Natural killer cell (primary cell): Measurements from ENCODE around the gene NEUROD2. TPM values are rescaled to one million over a fixed set of nuclear protein-coding genes. Genes with fewer than 3 reads are reported as not detected.

ENCODE experiments used
- ATAC-seq, 3 donors: fragments of 150-1000 bp in 2 of 3; fragments of 200-7000 bp in 1 of 3; cut with Tn5 transposase; 1 replicate in 1 of 3; 2 replicates in 2 of 3; pipeline ENCODE4 v1.10.0; 2021; ENCODE audit warnings: mild to moderate bottlenecking in 2 of 3, moderate library complexity in 2 of 3
- DNase-seq, 2 donors: peaks; one replicate each; pipeline versions ENCODE4 v3.0.0 to v3.0.0-alpha.2; 2013 to 2021; ENCODE audit warnings: mixed read lengths in 1 of 2
- H3K27ac ChIP-seq: one replicate; pipeline ENCODE4 v1.5.1; 2013; ENCODE audit warnings: mild to moderate bottlenecking, low read length
- H3K27me3 ChIP-seq: one replicate; pipeline ENCODE4 v1.6.1; 2013; ENCODE audit warnings: low read length; ENCODE audit not compliant: control insufficient read depth, insufficient read depth
- H3K36me3 ChIP-seq: one replicate; pipeline ENCODE4 v1.6.1; 2013; ENCODE audit warnings: low read length; ENCODE audit not compliant: control insufficient read depth, insufficient read depth
- H3K4me1 ChIP-seq: one replicate; pipeline ENCODE4 v1.6.1; 2013; ENCODE audit warnings: low read length; ENCODE audit not compliant: control insufficient read depth, insufficient read depth
- H3K4me3 ChIP-seq: one replicate; pipeline ENCODE4 v1.5.1; 2013; ENCODE audit warnings: low read length
- H3K9me3 ChIP-seq: one replicate; pipeline ENCODE4 v1.6.1; 2013; ENCODE audit warnings: low read length; ENCODE audit not compliant: control insufficient read depth, insufficient read depth
- H3K27ac Mint-ChIP-seq, 2 donors: one replicate each; pipeline ENCODE4 v1.8.0; 2022; ENCODE audit warnings: mild to moderate bottlenecking in 2 of 2, mixed read lengths in 2 of 2, moderate library complexity in 1 of 2
- H3K27me3 Mint-ChIP-seq, 2 donors: one replicate each; pipeline ENCODE4 v1.8.0; 2022; ENCODE audit warnings: low read depth in 2 of 2, mixed read lengths in 2 of 2
- H3K36me3 Mint-ChIP-seq: one replicate; pipeline ENCODE4 v1.8.0; 2022; ENCODE audit warnings: mixed read lengths
- H3K4me1 Mint-ChIP-seq, 2 donors: one replicate each; pipeline ENCODE4 v1.8.0; 2022; ENCODE audit warnings: mixed read lengths in 2 of 2
- H3K4me3 Mint-ChIP-seq: one replicate; pipeline ENCODE4 v1.8.0; 2022; ENCODE audit warnings: mild to moderate bottlenecking, moderate library complexity, mixed read lengths
- H3K9me3 Mint-ChIP-seq, 2 donors: one replicate each; pipeline ENCODE4 v1.8.0; 2022; ENCODE audit warnings: mixed read lengths in 2 of 2
- WGBS: methylation state at CpG from one replicate; pipeline ENCODE4 v1.1.7; 2013; ENCODE audit warnings: missing lambda C conversion rate; ENCODE audit not compliant: insufficient coverage; 5-methylcytosine and 5-hydroxymethylcytosine counted together
- intact Hi-C: fragments of 100-400 bp; cut with micrococcal nuclease; formaldehyde crosslinking; loops from one replicate; pipeline ENCODE4 v1.14.2; 2022
- total RNA-seq, 4 donors: library from RNA; stranded (reverse); fragments of 120-200 nt in 1 of 4; gene quantifications; one replicate each; pipeline versions ENCODE4 v1.2.3 to v1.2.4, GENCODE V29; 2013 to 2022
- TF ChIP-seq, protein P1 (sequence below): fragments of 200-600 bp; IDR thresholded peaks from one replicate; pipeline ENCODE4 v1.8.0; 2022; ENCODE audit warnings: antibody characterized with exemption

NEUROD2 gene
- total RNA-seq, 3 donors from 2014 or later (not counting 1 experiment from before 2014, with no cell fraction given) = not detected

DNA sequence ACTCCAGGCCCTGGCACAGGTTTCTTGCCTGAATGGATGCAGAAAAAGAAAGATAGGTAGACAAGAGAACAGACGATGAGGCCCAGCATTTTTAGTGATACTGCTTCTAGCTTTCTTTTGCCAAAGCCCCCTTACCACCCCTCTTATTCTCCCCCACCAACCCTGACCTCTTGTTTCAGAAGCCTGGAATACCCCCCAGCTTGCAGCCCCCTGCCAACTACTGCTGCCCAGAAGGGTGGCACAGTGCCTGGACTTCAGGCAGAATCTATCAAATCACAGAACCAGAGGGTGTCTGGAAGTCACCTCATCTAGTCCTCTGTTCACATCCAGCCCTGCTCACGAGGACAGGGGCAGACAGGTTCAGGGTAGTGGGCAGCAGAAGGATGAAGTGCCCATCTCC is 35.6 kb downstream of the NEUROD2 start:
- 97% methylated on average over 2 of the region's 2 CpGs for WGBS
- H3K4me1 Mint-ChIP-seq = peaks cover 4 to 5% of the 10 kb centered on the region in 2 donors
- no peak for ATAC-seq
- no peak overlapping the region for H3K4me3 ChIP-seq
- peaks cover 9% of the 10 kb centered on the region for H3K36me3 Mint-ChIP-seq
- peaks cover 6% of the 10 kb centered on the region for H3K9me3 ChIP-seq
- TF ChIP-seq, protein P1, sequence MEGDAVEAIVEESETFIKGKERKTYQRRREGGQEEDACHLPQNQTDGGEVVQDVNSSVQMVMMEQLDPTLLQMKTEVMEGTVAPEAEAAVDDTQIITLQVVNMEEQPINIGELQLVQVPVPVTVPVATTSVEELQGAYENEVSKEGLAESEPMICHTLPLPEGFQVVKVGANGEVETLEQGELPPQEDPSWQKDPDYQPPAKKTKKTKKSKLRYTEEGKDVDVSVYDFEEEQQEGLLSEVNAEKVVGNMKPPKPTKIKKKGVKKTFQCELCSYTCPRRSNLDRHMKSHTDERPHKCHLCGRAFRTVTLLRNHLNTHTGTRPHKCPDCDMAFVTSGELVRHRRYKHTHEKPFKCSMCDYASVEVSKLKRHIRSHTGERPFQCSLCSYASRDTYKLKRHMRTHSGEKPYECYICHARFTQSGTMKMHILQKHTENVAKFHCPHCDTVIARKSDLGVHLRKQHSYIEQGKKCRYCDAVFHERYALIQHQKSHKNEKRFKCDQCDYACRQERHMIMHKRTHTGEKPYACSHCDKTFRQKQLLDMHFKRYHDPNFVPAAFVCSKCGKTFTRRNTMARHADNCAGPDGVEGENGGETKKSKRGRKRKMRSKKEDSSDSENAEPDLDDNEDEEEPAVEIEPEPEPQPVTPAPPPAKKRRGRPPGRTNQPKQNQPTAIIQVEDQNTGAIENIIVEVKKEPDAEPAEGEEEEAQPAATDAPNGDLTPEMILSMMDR = no peak
- H3K27ac ChIP-seq = no peak overlapping the region
- H3K36me3 ChIP-seq = peaks cover 24% of the 10 kb centered on the region
- intact Hi-C loops = no loop called here
- no peak for DNase-seq
- H3K27me3 ChIP-seq = no peaks in the 10 kb centered on the region
- H3K4me3 Mint-ChIP-seq = peak overlapping the region; percentile 49
- H3K9me3 Mint-ChIP-seq = peaks cover 5% of the 10 kb centered on the region in 2 donors
- no peak overlapping the region for H3K27ac Mint-ChIP-seq
- H3K4me1 ChIP-seq = peaks cover 12% of the 10 kb centered on the region
- no peaks in the 10 kb centered on the region for H3K27me3 Mint-ChIP-seq

DNA sequence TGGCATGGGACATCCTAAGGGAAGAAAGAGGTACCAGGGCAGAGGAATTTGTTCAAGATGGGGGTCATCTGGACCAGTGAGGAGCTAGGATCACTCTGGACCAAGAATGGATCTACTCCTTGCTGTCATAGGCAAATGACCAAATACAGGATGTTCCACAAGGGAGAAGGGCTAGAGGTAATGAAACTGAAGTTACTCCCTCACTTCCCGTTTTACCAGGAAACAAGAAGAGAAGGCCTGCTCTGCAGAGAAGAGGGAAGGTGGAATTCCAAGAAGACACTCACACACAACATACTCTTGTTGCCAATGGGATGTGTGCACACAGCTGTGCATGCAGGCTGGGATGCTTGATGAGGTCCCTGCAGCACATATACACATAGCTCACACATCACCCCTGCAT is 38.6 kb downstream of the NEUROD2 start:
- Histone ChIP-seq H3K9me3 (peaks cover 6% of the 10 kb centered on the region), H3K36me3 (peaks cover 40% of the 10 kb centered on the region), H3K27ac (no peak overlapping the region), H3K27me3 (no peaks in the 10 kb centered on the region), H3K4me1 (peaks cover 12% of the 10 kb centered on the region), H3K4me3 (no peak overlapping the region)
- Mint-ChIP-seq H3K27me3 (no peaks in the 10 kb centered on the region), H3K36me3 (peaks cover 9% of the 10 kb centered on the region), H3K4me3 (no peak overlapping the region), H3K4me1 (peaks cover 4% of the 10 kb centered on the region in 2 donors), H3K9me3 (peaks cover 5% of the 10 kb centered on the region in 2 donors), H3K27ac (no peak overlapping the region)
- ATAC-seq (no peak), DNase-seq (no peak)
- 100% methylated on average over 1 of the region's 1 CpG for WGBS
- TF ChIP-seq, protein P1 = no peak
- intact Hi-C loops = no loop called here

DNA sequence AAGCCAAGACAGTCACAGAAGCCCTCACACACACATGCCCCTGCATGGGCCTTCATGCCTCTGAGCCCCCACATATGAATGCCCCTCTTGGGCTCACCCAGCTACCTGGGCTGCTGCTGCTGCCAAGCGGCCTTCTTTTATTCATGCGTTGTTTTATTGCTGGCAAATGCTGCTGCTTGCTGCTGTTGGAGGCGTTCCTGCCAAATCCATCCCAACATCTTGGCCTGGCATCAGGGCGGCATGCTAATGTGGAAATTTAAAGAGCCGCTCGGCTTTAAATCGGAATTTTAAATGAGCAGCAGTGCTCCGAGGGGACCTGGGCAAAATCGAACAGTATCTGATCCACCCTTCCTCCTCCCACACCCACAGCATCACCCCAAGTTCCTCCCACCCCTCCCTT is 39.0 kb downstream of the NEUROD2 start:
- Histone ChIP-seq H3K27ac (no peak overlapping the region), H3K27me3 (no peaks in the 10 kb centered on the region), H3K36me3 (peaks cover 40% of the 10 kb centered on the region), H3K4me1 (peaks cover 9% of the 10 kb centered on the region), H3K9me3 (peaks cover 6% of the 10 kb centered on the region), H3K4me3 (no peak overlapping the region)
- 98% methylated on average over 9 of the region's 9 CpGs for WGBS
- H3K27me3 Mint-ChIP-seq = no peaks in the 10 kb centered on the region
- TF ChIP-seq, protein P1 = no peak
- ATAC-seq (no peak), DNase-seq (no peak)
- H3K9me3 Mint-ChIP-seq = peaks cover 5% of the 10 kb centered on the region in 2 donors
- H3K4me1 Mint-ChIP-seq = peaks cover 0 to 2% of the 10 kb centered on the region in 2 donors
- intact Hi-C loops = no loop called here
- H3K27ac Mint-ChIP-seq = no peak overlapping the region
- H3K4me3 Mint-ChIP-seq = no peak overlapping the region
- H3K36me3 Mint-ChIP-seq = peaks cover 9% of the 10 kb centered on the region
